ENCODE measurements around the gene ITPRIPL2.

ITPRIPL2 gene

DNA sequence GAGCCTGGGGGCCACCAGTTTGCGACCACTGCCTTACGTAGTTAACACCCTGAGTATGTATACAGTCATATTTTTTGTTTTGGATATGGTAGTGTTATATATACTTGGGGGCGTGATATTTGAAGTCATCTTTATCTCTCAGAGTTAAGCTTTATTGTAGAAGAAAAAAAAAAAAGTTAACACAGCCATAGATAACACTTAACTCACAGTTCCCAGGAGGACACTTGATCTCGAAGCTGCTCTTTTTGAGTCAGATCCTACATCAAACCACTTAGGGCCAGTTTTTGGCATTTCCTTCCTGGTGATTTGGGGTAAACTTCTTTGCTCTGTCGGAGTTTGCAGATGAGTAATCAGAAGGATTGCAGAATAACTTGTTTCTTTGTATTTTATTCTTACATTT lies 5.8 kb downstream of the ITPRIPL2 start:
- no peak for DNase-seq (ENCODE audit: low read depth in 2 of 2)

DNA sequence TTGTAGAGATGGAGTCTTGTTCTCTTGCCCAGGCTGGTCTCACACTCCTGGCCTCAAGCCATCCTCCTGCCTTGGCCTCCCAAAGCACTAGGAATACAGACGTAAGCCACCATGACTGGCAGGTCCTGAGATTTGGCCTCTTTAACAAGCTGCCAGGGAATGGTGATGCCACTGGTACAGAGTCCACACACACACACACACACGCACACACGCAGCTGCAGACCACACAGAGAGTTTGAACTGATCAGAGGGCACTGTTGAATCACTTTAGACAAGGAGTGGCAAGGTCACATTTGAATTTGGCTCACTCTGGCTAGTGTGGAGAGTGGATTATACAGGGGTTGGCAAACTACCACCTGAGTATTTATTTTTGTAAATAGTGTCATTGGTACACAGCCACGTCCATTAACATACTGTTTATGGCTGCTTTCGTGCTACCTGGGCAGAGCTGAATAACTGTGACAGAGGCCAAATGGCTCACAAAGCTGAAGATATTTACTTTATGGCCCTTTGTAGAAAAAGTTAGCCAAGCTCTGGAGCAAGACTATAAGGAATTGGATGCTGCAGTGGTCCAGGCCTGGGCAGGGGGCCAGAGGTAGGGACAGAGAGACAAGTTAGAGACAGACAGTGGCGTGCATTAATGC lies 9.9 kb downstream of the ITPRIPL2 start:
- no peak for DNase-seq (ENCODE audit: low read depth in 2 of 2)

DNA sequence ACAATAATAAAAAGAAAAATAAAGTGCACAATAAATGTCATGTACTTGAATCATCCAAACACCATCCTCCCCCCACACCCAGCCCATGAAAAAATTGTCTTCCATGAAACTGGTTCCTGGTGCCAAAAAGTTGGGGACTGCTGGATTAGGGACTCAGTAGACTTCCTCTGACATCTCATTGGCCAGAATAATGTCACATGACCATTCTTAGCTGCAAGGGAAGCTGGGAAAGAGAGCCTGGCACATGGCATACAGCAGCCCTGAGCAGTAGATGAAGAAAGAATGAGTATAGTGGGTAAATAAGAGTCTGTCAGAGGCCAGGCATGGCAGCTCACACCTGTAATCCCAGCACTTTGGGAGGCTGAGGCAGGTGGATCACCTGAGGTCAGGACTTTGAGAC lies 12.5 kb downstream of the ITPRIPL2 start:
- no peak for DNase-seq (ENCODE audit: low read depth in 2 of 2)

DNA sequence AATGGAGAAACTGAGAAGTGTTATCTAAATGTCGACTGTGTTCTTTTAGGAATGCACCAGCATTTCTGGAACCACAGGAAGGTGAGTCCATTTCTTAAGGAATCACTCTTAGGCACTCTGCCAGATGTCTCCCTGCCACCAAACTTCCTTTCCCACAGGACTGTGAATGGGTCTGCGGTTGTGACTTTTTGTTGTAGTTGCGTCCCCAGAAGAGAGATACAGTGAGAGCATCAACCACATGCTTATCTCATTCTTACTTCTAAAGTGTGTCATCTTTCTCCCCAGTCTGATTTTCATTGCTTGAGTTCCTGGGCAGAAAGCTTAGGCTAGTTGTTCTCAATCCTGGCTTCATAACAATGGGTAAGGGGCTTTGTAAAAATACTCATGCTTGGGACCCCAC lies 13.4 kb downstream of the ITPRIPL2 start:
- DNase-seq (ENCODE audit: low read depth in 2 of 2): no peak

DNA sequence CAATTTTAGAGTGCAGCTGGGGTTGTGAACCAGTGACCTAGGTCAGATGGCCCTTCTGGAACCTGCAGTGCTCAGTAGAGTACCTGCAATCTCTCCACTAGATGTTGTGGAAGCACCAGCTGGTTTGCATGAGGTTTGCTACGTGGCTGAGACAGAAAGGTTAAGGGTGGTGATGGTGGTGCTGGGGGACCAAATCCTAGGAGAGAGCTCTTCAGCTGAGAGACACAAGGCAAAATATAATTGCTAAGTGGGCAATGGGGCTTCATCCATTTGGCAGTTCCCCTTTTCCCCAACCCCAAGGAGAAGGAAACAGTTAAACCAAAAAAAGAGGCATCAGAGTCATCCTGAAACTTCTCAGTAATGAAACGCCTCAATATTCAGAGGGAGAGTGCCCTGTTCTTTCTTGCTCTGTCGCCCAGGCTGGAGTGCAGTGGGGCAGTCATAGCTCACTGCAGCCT lies 13.9 kb downstream of the ITPRIPL2 start:
- no peak for DNase-seq (ENCODE audit: low read depth in 2 of 2)

DNA sequence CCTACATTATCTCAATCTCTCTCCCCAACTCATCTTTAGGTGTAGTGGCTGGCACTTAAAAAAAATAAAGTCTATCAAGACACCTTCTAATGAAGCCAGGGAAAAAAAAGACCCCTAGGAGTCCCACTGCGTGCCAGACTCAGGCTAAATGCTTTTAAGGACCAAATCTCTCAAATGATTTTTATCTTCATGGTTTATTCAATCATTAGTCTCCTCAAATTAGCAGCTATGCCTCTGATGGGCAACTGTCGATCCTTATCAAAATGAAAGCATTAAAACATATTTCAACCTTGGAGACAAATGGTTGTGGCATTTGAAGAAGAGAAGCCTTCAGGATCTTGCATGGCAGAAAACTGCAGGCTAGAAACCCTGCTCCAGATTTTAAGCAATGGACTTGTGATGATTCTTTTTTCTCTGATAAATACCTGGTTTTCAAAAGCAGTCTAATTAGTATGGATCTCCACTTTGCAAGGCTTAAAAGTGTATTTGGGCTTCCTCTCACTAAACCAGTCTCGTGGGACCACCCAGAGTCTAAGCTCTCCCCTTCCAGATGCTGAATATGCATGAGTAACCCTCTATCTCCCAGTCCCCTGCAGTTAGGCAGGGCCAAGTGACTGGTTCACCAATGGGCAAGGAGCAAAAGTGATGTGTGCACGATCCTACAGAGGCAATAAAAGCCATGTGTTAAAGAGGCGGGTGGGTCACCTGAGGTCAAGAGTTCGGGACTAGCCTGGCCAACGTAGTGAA lies 14.9 kb downstream of the ITPRIPL2 start:
- DNase-seq (ENCODE audit: low read depth in 2 of 2): no peak

DNA sequence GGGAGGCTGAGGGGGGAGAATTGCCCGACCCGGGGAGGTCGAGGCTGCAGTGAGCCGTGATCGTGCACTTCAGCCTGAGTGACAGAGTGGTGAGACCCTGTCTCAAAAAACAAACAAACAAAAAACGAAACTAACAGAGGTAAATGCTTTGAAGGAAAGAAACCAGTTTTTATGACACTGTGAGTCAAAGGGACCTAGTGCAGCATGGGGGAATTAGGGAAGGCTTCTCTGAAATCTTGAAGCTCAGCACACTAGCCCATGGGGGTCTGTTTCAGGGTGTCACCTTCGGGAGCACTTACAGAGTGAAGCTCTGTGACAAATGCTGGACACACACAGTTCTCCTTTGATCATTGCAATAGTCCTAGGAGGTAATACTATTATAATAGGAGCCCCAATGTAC lies 16.6 kb downstream of the ITPRIPL2 start:
- DNase-seq (ENCODE audit: low read depth in 2 of 2): no peak

DNA sequence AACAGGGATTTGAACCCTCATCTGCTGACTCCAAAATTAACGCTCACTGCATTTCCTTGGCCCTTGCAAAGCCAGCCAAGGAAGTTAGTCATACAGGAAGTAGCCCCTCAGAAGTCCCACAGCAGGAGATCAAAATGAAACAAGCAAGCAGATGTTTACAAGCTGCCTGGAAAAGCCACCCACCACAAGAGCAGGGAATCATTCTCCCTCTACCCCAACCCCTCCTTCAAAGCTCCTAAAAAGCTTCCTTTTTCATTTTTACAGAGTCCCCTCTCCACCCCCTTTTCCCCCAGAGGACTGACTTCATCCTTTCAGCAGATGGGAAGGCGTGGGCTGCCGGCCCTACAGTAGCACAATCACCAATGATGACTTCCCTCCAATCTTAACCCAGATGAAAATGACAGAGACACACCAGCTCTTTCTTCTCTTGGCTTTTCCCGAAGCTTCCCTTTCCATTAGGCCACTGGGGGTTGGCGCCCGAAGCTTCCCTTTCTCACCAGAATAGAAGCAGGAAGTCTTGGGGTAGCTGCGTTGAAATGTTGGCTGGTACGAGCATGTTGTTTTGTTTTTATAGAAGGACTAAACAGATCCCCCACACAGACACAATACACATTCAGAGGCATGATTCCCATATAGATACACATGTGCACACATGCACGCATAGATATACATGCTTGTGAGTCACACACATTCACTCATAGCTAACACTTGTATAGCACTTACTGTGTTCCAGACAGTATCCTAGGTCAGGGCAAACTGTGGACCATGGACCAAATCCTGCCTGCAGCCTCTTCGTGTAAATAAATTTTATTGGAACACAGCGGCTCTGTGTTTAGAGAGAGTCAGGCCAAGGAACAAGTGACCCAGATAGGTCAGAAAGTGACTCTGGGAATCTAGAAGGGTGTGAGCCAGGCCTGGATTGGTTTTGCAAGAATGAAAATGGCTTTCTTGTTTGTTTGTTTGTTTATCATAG lies 17.4 kb downstream of the ITPRIPL2 start:
- no peak for DNase-seq (ENCODE audit: low read depth in 2 of 2)

DNA sequence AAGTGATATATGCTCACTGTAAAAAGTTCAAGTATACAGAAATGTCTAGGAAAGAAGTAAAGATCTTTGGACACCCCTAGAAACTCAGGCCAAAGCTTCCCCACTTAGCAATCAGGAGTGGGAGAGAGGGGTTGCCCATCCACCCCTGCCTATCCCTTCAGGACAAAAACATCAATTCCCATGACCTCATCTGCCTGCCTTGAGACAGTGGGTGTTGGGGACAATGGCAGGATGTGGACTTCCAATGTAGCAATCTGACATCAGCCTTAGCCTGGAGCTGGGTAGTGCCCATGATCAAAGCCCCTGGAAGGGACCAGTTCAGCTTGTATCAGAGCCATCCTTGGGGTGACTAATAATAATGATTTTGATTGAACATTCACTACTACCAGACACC lies 18.1 kb downstream of the ITPRIPL2 start:
- no peak for DNase-seq (ENCODE audit: low read depth in 2 of 2)

DNA sequence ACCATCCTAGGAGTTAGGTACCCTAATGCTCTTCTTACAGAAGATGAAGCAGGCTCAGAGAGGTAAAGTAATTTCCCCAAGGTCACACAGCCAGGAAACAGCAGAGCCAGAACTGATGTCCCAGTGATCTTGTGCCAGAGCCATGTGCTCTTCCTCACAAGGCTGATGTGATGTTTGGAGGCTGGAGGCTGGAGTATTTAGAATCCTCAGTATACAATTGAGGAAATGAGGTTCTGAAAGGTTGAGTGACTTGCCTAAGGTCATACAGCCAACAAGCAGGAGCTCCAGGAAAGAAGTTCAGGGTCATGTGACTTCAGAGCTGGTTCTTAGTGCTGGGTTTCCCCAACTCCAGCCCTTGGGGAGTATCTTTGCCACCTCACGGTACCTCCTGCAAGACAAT lies 18.5 kb downstream of the ITPRIPL2 start:
- no peak for DNase-seq (ENCODE audit: low read depth in 2 of 2)

DNA sequence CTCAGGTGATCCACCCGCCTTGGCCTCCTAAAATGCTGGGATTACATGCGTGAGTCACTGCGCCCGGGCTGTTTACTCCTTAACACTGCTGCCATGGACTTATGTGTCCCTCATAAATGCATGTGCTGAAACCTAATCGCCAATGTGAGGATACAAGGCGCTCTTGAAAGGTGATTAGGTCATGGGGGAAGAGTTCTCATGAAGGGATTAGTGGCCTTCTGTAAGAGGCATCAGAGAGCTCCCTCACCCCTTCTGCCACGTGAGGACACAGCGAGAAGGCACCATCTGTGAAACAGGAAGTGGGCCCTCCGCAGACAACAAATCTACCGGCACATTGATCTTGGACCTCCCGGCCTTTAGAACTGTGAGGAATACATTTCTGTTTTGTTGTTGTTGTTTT lies 19.1 kb downstream of the ITPRIPL2 start:
- no peak for DNase-seq (ENCODE audit: low read depth in 2 of 2)

DNA sequence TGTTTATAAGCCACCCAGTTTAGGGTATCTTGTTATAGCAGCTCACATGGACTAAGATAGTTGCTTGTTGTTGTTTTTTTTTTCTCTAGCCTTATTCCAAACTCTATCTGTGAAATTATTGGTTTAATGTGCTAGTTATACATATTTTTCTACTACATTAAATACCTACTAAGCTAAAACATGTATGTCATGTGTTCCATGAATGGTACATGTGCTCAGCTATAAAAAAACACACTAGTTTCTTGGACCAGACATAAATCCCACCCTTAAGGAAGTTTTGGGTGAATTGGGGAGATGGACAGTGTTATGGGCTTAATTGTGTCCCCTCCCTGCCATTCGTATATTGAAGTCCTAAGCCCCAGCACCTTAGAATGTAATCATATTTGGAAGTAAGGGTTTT lies 19.8 kb downstream of the ITPRIPL2 start:
- DNase-seq (ENCODE audit: low read depth in 2 of 2): no peak

DNA sequence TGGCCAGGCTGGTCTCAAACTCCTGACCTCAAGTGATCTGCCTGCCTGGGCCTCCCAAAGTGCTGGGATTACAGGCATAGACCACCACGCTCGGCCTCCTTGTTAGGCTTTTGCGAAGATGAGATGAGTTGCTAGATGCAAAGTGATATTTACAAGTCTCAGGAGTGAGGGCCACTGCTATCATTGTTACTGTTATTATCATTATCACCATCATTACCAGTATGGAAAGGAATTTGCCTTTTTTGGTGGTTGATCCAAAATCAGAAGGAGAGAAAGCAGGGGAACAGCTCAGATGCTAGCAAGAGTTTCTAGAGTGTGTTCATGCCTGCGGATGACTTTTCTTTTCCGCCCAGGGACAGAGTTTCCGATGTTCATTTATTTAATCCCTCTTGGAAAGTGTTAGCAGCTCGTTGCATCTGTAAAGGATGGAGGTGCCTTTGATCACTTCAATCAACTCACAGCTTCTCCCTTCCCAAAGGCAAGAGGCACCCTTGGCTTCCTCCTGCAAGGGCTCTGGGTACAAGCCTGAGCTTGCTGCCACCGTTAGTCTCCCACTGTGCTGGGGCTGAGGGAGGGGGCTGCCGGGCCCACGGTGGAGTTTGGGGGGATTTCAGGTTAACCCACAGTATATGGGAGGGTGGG lies 21.6 kb downstream of the ITPRIPL2 start:
- no peak for DNase-seq (ENCODE audit: low read depth in 2 of 2)

DNA sequence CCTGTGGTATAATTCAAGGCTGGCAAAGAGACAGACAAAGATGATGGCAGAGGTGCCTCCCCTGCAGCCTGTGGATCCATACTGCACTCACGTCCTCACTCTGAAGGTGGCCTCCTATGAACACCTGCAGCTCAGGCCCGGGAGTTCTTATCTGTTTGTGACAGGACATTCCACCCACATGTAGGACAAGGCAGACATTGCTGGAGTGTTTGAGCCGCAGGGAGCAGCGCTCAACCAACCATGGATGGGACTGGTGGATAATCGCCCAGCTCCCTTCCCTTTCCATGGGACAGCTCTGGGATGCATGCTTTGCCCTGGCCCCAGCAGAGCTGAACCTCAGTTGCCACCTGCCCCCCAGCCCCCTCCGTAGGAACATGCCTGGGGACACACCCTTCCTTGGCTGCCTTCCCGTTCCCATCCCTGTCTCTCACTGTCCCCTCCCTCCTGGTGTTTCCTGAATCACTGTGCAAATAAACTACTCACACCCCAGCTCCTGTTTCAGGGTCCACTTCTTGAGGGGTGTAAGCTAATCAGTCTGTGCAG lies 22.2 kb downstream of the ITPRIPL2 start:
- no peak for DNase-seq (ENCODE audit: low read depth in 2 of 2)

DNA sequence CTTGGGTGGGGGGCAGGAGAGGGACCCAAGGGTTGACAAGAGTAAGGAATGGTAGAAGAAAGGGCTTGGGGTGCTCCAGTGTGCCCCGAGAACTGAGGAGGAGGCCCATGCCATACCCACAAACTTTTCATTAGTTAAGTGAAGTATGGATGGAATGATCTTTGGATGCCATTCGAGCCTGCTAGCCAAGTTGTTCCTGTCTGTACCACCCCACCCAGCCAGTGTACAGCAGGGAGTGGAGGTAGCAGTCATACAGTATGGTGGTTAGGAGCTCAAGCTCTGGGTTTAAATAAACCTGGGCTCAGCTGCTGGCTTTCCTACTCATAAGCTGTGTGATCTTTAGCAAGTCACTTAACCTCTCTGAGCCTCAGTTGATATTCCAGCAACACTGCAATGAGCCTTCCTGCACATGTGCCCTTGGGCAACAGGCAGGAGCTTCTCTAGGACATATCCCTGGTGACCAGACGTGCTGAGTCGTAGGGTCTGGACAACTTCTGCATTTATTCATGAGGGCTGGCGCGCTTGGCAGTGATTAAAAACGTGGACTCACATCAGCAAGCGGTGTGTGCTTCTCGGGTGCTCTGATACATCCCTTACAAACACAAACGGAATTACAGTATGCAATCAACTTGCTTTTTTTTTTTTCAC lies 22.9 kb downstream of the ITPRIPL2 start:
- no peak for DNase-seq (ENCODE audit: low read depth in 2 of 2)

DNA sequence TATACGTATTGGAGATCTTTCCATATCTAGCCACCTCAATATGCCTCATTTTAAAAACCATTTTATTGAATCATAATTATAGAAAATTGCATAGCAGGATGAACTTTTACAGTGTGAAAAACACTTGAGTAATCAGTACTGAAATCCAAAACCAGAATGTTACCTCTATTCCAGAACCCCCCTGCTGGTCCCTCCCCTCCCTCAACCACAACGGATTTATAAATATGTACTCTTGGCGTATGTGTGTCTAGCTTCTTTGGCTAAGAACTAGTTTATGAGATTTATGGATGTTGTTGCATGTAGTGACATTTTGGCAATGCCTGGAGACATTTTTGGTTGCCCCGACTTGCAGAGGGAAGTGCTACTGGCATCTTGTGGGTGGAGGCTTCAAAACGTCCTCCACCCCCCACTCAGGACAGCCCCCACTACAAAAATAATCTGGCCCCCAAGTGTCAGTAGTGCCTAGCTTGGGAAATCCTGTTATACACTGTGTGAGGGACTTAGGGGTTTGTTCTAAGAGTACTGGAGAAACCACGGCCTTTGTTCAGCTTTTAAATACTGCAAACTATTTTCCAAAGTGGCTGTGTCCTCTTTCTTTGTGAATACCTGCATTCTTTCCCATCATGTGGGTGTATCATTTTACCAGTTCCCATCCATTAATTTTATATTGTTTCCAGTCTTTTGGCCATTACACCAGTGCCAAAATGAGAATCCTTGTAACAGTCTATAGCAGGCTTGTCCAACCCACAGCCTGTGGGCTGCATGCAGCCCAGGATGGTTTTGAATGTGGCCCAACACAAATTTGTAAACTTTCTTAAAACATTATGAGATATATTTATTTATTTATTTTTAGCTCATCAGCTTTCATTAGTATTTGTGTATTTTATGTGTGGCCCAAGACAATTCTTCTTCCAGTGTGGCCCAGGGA lies 23.7 kb downstream of the ITPRIPL2 start:
- no peak for DNase-seq (ENCODE audit: low read depth in 2 of 2)

DNA sequence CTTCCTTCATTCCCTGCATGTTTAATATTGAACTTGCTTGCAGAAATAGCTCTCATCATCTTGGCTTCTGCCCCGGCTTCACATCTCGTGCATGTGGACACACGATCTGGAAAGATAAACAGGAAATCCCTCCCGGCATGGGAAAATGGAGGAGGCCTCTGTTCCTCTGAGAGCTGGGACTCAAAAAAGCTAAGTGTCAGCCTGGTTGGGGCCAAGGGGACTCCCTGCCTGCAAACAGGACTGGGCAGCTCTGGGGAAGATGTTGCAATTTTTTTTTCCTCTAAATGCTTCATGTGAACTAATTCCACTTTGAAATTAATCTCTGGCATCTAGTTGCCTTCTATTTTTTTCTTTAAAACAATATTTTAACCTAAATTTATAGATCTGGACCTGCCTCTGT lies 24.8 kb downstream of the ITPRIPL2 start:
- no peak for DNase-seq (ENCODE audit: low read depth in 2 of 2)

DNA sequence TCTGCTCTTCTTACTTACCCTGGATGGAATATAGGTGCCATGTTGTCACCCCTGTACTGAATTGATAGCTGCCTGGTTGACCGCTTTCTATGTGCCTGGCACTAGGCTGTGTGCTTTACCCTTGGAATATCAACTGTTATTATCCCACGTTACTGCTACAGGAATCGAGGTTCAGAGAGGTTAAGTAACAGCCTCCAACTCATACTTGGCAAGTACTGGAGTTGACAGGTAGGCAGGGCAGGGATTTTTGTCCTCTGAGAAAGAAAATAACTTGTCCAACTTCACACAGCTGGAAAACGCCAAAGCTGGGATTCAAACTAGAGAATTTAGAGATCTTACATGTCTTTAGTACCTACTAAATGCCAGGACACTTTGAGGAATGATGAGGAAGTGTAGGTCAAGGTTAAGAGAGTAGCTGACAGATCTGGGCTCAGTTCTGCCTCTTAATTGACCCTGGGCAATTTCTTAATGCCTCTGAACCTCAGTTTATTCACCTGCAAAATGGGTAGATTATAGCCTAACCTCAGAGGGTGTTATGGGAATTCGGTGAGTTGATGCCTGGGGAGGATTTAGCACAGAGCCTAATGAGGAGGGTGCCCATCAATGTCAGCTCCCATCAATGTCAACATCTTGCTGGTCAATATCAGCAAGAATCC lies 25.8 kb downstream of the ITPRIPL2 start:
- no peak for DNase-seq (ENCODE audit: low read depth in 2 of 2)

DNA sequence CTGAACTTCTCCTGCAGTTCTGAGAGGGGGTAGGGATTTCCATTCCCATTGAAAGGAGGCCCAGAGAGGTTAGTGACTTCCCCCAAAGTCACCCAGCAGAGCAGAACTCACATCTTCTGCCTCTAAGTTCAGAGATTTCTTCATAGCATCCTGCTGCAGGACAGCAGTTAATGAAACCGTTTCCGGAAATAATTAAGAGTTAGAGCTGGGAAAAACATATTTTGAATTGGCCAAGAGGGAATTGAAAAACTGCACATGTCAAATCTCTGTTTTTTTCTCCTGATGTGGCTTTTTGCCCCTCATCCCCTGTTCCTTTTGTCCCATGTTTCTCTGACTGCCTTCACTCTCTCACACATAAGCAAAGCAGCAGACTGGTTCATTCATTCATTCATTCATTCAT lies 26.6 kb downstream of the ITPRIPL2 start:
- no peak for DNase-seq (ENCODE audit: low read depth in 2 of 2)
